Mesenchymal stem cell (in vitro differentiated cells and primary cell): Measurements from ENCODE around the gene MTMR11.

Source experiments
- DNase-seq: peaks from one replicate; pipeline ENCODE4 v3.0.0-alpha.2; 2013
- H2AFZ ChIP-seq: one replicate; pipeline ENCODE4 v1.6.1; 2013; ENCODE audit warnings: low read depth, mild to moderate bottlenecking, control low read depth, inconsistent platforms, low read length, moderate library complexity
- H2AK5ac ChIP-seq: 2 replicates; pipeline ENCODE4 v1.6.1; 2013; ENCODE audit warnings: low read length, moderate library complexity, mild to moderate bottlenecking, inconsistent platforms; ENCODE audit not compliant: severe bottlenecking
- H2BK120ac ChIP-seq: one replicate; pipeline ENCODE4 v1.6.1; 2013; ENCODE audit warnings: low read depth, mild to moderate bottlenecking, inconsistent platforms, low read length, moderate library complexity
- H2BK12ac ChIP-seq, 2 experiments: one replicate each; pipeline ENCODE4 v1.6.1; 2013; ENCODE audit warnings: inconsistent platforms in 2 of 2, low read length in 2 of 2, mild to moderate bottlenecking in 2 of 2, moderate library complexity in 2 of 2, control low read depth in 1 of 2
- H2BK15ac ChIP-seq: one replicate; pipeline ENCODE4 v1.6.1; 2013; ENCODE audit warnings: mild to moderate bottlenecking, low read depth, inconsistent platforms; ENCODE audit not compliant: poor library complexity, severe bottlenecking
- H2BK5ac ChIP-seq: 2 replicates; pipeline ENCODE4 v1.6.1; 2013; ENCODE audit warnings: low read depth, mild to moderate bottlenecking, low read length, control low read depth, inconsistent platforms; ENCODE audit not compliant: poor library complexity, severe bottlenecking
- H3K14ac ChIP-seq, 2 experiments: one replicate each; pipeline ENCODE4 v1.6.1; 2013; ENCODE audit warnings: inconsistent platforms in 2 of 2, low read length in 2 of 2, control low read depth in 1 of 2, mild to moderate bottlenecking in 1 of 2, moderate library complexity in 1 of 2
- H3K18ac ChIP-seq, 2 experiments: one replicate each; pipeline ENCODE4 v1.6.1; 2013; ENCODE audit warnings: inconsistent platforms in 2 of 2, low read length in 2 of 2, control low read depth in 1 of 2, low read depth in 1 of 2, mild to moderate bottlenecking in 1 of 2
- H3K23ac ChIP-seq, 2 experiments: one replicate each; pipeline ENCODE4 v1.6.1; 2013; ENCODE audit warnings: inconsistent platforms in 2 of 2, low read length in 2 of 2, mild to moderate bottlenecking in 2 of 2, moderate library complexity in 2 of 2, control low read depth in 1 of 2
- H3K27ac ChIP-seq: 2 replicates; pipeline ENCODE4 v1.5.1; 2013; ENCODE audit warnings: mild to moderate bottlenecking, moderate library complexity, low read length, control low read depth, inconsistent platforms; ENCODE audit not compliant: poor library complexity, severe bottlenecking
- H3K27me3 ChIP-seq, 2 experiments: 2 replicates each; pipeline versions ENCODE4 v1.6.1 to v1.7.0; 2013; ENCODE audit warnings: low read length in 2 of 2, mild to moderate bottlenecking in 2 of 2, moderate library complexity in 2 of 2, control low read depth in 1 of 2, inconsistent platforms in 1 of 2; ENCODE audit not compliant: control insufficient read depth in 1 of 2, insufficient read depth in 1 of 2
- H3K36me3 ChIP-seq, 2 experiments: 2 replicates each; pipeline versions ENCODE4 v1.6.1 to v1.7.0; 2013; ENCODE audit warnings: low read length in 2 of 2, control low read depth in 1 of 2, inconsistent platforms in 1 of 2, low read depth in 1 of 2, mild to moderate bottlenecking in 1 of 2; ENCODE audit not compliant: insufficient read depth in 2 of 2, control insufficient read depth in 1 of 2
- H3K4ac ChIP-seq, 2 experiments: one replicate each; pipeline ENCODE4 v1.6.1; 2013; ENCODE audit warnings: inconsistent platforms in 2 of 2, low read length in 2 of 2, mild to moderate bottlenecking in 2 of 2, moderate library complexity in 2 of 2, control low read depth in 1 of 2, low read depth in 1 of 2
- H3K4me1 ChIP-seq: 2 replicates; pipeline ENCODE4 v1.6.1; 2013; ENCODE audit warnings: low read depth, low read length, control low read depth; ENCODE audit not compliant: control insufficient read depth, insufficient read depth
- H3K4me2 ChIP-seq: 2 replicates; pipeline ENCODE4 v1.6.1; 2013; ENCODE audit warnings: low read length, mild to moderate bottlenecking, inconsistent platforms; ENCODE audit not compliant: poor library complexity, severe bottlenecking
- H3K4me3 ChIP-seq, 2 experiments: 2 replicates each; pipeline versions ENCODE4 v1.5.1 to v1.7.0; 2013; ENCODE audit warnings: low read length in 2 of 2, mild to moderate bottlenecking in 2 of 2, control low read depth in 1 of 2, low read depth in 1 of 2; ENCODE audit not compliant: insufficient read depth in 1 of 2
- H3K79me1 ChIP-seq: replicated peaks from 2 replicates; pipeline ENCODE4 v1.6.1; 2013; ENCODE audit warnings: mild to moderate bottlenecking, control low read depth, low read length, inconsistent platforms; ENCODE audit not compliant: poor library complexity, severe bottlenecking
- H3K9ac ChIP-seq: 2 replicates; pipeline ENCODE4 v1.7.0; 2013; ENCODE audit warnings: mild to moderate bottlenecking, low read length, moderate library complexity
- H3K9me3 ChIP-seq: 2 replicates; pipeline ENCODE4 v1.7.0; 2013; ENCODE audit warnings: mild to moderate bottlenecking, low read length; ENCODE audit not compliant: control insufficient read depth
- H4K8ac ChIP-seq: one replicate; pipeline ENCODE4 v1.6.1; 2013; ENCODE audit warnings: inconsistent platforms, mild to moderate bottlenecking, low read length, moderate library complexity
- H4K91ac ChIP-seq: one replicate; pipeline ENCODE4 v1.6.1; 2013; ENCODE audit warnings: mild to moderate bottlenecking, low read length, inconsistent platforms
- WGBS: methylation state at CpG from one replicate; pipeline ENCODE4 v1.1.7; 2013; ENCODE audit warnings: mixed read lengths; 5-methylcytosine and 5-hydroxymethylcytosine counted together

MTMR11 gene

DNA sequence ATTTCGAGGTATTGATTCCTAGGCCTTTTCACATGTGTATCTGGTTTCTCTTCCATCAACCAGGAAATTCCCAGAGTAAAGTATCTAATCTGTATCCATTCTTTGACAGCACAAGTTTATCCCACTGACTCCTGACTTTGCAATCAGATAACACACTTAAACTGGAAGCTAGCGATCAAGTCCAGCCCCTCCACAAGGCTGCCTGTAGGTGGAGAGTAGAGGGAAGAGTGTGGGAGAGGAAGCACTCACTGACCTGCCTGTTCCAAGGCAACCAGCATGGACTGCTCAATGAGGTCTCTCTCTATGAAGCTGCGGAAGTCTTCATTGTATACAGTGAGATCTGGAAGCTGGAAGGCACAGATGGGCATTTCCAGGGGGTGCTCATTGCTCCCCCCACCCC lies 30.4 kb upstream of the MTMR11 start:
- peaks cover 41 to 92% of the 10 kb centered on the region in 2 experiments for H3K36me3 ChIP-seq

DNA sequence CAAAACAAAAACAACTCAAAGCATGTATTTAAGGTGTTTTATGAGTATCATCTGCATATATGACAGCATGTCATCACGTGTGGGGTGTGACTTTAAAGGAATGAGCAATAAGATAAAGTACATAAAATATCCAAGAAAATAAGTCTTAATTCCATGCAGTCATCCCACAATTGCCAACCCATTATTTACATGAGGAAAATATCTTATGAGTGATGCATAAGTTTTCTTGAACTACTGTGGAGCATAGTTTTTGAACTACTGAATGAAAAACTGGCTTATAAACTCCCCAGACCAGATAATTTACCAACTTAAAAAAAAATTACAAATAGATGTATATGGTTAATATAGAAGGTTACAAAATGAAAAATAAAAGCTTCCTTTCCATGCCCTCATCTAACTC lies 29.7 kb upstream of the MTMR11 start:
- Histone ChIP-seq H3K4me1 (no peaks in the 10 kb centered on the region), H2AK5ac (no peak overlapping the region), H3K27me3 (no peaks in the 10 kb centered on the region), H3K18ac (no peak overlapping the region), H2BK120ac (no peak overlapping the region), H4K8ac (no peak overlapping the region), H3K79me1 (peaks cover 22% of the 10 kb centered on the region), H2BK15ac (no peak overlapping the region), H2BK5ac (no peak overlapping the region), H3K4me3 (no peak overlapping the region), H4K91ac (no peak overlapping the region), H3K23ac (no peak overlapping the region), H3K36me3 (peaks cover 42 to 91% of the 10 kb centered on the region in 2 experiments), H3K14ac (no peak overlapping the region), H3K4ac (no peak overlapping the region), H3K9me3 (no peaks in the 10 kb centered on the region), H2BK12ac (no peak overlapping the region), H2AFZ (no peak overlapping the region), H3K27ac (no peak overlapping the region), H3K9ac (no peak overlapping the region), H3K4me2 (no peak overlapping the region)
- WGBS: no CpG with 5 or more reads among the region's 1 CpG
- DNase-seq: no peak

More for the DNA sequence above, 30.4 kb upstream of the MTMR11 start:
- no peak overlapping the region for H3K4ac ChIP-seq
- no peak overlapping the region for H3K14ac ChIP-seq
- H3K23ac ChIP-seq: no peak overlapping the region
- no peak overlapping the region for H2BK12ac ChIP-seq
- no peak overlapping the region for H3K18ac ChIP-seq
- H4K91ac ChIP-seq: no peak overlapping the region
- H2BK5ac ChIP-seq: no peak overlapping the region
- H3K27me3 ChIP-seq: no peaks in the 10 kb centered on the region
- H3K9me3 ChIP-seq: no peaks in the 10 kb centered on the region
- H4K8ac ChIP-seq: no peak overlapping the region
- H2AK5ac ChIP-seq: no peak overlapping the region
- H3K9ac ChIP-seq: no peak overlapping the region
- no peak for DNase-seq
- peaks cover 26% of the 10 kb centered on the region for H3K79me1 ChIP-seq
- no peak overlapping the region for H2BK15ac ChIP-seq
- no peak overlapping the region for H2AFZ ChIP-seq
- no peaks in the 10 kb centered on the region for H3K4me1 ChIP-seq
- H3K4me3 ChIP-seq: no peak overlapping the region
- H2BK120ac ChIP-seq: no peak overlapping the region
- H3K27ac ChIP-seq: no peak overlapping the region
- 88% methylated on average over 2 of the region's 3 CpGs for WGBS
- no peak overlapping the region for H3K4me2 ChIP-seq

GRCh38 chr1:149965440-149965839 lies 28.8 kb upstream of the MTMR11 start:
- Histone ChIP-seq H3K27ac (no peak overlapping the region), H2BK5ac (no peak overlapping the region), H3K23ac (no peak overlapping the region), H3K4me2 (no peak overlapping the region), H4K91ac (no peak overlapping the region), H3K9ac (no peak overlapping the region), H3K36me3 (peaks cover 40 to 90% of the 10 kb centered on the region in 2 experiments), H2BK15ac (no peak overlapping the region), H3K14ac (no peak overlapping the region), H3K4me1 (no peaks in the 10 kb centered on the region), H3K9me3 (no peaks in the 10 kb centered on the region), H2AFZ (no peak overlapping the region), H3K18ac (no peak overlapping the region), H2BK120ac (no peak overlapping the region), H3K27me3 (no peaks in the 10 kb centered on the region), H2BK12ac (no peak overlapping the region), H3K79me1 (peaks cover 24% of the 10 kb centered on the region), H3K4ac (no peak overlapping the region), H4K8ac (no peak overlapping the region), H2AK5ac (no peak overlapping the region), H3K4me3 (no peak overlapping the region)
- no peak for DNase-seq
- WGBS: 90% methylated on average over 3 of the region's 3 CpGs

DNA sequence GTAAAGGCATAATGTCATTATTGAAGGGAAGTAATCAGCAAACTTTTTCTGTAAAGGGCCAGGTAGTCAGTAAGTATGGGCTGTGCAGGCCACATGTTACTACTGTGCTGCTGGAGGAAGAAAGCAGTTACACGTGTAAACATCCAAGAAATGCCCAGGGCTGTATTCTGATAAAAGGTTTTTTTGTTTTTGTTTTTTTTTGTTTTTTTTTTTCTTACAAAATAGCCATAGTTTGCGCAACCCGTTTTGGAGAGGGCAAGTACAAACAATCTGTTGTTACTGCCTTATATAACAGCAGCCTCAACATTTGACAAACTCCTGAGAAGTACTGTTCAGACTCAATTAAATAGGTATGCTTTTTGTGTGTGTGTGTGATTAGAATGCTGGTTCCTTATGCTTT lies 26.7 kb upstream of the MTMR11 start:
- Histone ChIP-seq H3K36me3 (peaks cover 41 to 90% of the 10 kb centered on the region in 2 experiments), H4K8ac (no peak overlapping the region), H3K18ac (no peak overlapping the region), H3K79me1 (peaks cover 23% of the 10 kb centered on the region), H2BK15ac (no peak overlapping the region), H3K14ac (no peak overlapping the region), H2BK12ac (no peak overlapping the region), H3K4me2 (no peak overlapping the region), H2AK5ac (no peak overlapping the region), H2BK120ac (no peak overlapping the region), H3K23ac (no peak overlapping the region), H2AFZ (no peak overlapping the region), H3K9me3 (no peaks in the 10 kb centered on the region), H3K4ac (no peak overlapping the region), H2BK5ac (no peak overlapping the region), H3K27ac (no peak overlapping the region), H3K4me1 (no peaks in the 10 kb centered on the region), H3K27me3 (no peaks in the 10 kb centered on the region), H3K4me3 (no peak overlapping the region), H3K9ac (peak overlapping the region; percentile 52), H4K91ac (no peak overlapping the region)
- WGBS: 67% methylated on average over 1 of the region's 3 CpGs
- no peak for DNase-seq
